Stimulated activated naive CD8-positive, alpha-beta T cell treated with anti-CD3 and anti-CD28 coated beads, Interleukin-15, amount 100 ng/mL, for 72 hours (primary cell): ENCODE results near the gene BCORL1.

Experiments
- ATAC-seq: fragments of 150-1000 bp; cut with Tn5 transposase; 2 replicates; pipeline ENCODE4 v1.10.0; 2021; ENCODE audit warnings: mild to moderate bottlenecking, moderate library complexity
- DNase-seq, 2 donors: peaks; one replicate each; pipeline ENCODE4 v3.0.0; 2021 to 2022
- H3K27ac Mint-ChIP-seq, 2 donors: one replicate each; pipeline ENCODE4 v1.8.0; 2022; ENCODE audit warnings: mild to moderate bottlenecking in 2 of 2, mixed read lengths in 2 of 2, moderate library complexity in 2 of 2
- H3K27me3 Mint-ChIP-seq: one replicate; pipeline ENCODE4 v1.8.0; 2022; ENCODE audit warnings: mixed read lengths
- H3K4me1 Mint-ChIP-seq: one replicate; pipeline ENCODE4 v1.8.0; 2022; ENCODE audit warnings: mild to moderate bottlenecking, mixed read lengths
- H3K4me3 Mint-ChIP-seq, 2 donors: one replicate each; pipeline ENCODE4 v1.8.0; 2022; ENCODE audit warnings: mild to moderate bottlenecking in 2 of 2, mixed read lengths in 2 of 2, moderate library complexity in 1 of 2
- H3K9me3 Mint-ChIP-seq, 2 donors: one replicate each; pipeline ENCODE4 v1.8.0; 2022; ENCODE audit warnings: mixed read lengths in 2 of 2

BCORL1 gene

DNA sequence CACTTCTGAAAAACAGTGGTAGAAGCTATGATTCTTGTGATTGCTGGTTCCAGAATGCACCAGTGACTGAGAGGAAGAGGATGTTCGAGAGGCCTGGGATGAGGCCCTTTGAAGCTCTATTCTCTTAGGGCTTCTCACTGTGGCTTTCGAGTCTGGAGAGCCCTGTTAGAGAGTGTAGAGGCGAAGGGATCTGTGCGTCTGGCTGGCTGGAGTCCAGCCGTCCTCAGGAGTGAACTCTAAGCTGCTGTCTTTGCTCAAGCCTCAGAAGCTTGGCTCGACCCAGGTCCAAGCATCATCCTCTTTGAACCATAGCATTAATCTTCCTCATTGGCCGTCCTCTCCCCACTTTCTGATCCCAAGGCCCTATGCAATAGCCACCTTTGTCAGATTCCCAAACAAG is 76.2 kb downstream of the BCORL1 start:
- no peak overlapping the region for H3K4me3 Mint-ChIP-seq
- ATAC-seq (no peak), DNase-seq (no peak)
- H3K27me3 Mint-ChIP-seq, result no peaks in the 10 kb centered on the region
- peaks cover 15% of the 10 kb centered on the region for H3K4me1 Mint-ChIP-seq
- no peaks in the 10 kb centered on the region for H3K9me3 Mint-ChIP-seq
- H3K27ac Mint-ChIP-seq, result no peak overlapping the region

GRCh38 chrX:130060122-130061069 is 78.0 kb downstream of the BCORL1 start:
- Mint-ChIP-seq H3K4me3 (peak overlapping the region; percentile 80 to 82), H3K27ac (peak overlapping the region; percentile 91 to 96), H3K4me1 (peaks cover 15% of the 10 kb centered on the region), H3K9me3 (no peaks in the 10 kb centered on the region), H3K27me3 (no peaks in the 10 kb centered on the region)
- DNase-seq (peak; percentile 84 to 87), ATAC-seq (peak; percentile 92)

GRCh38 chrX:130066975-130067615 is 84.7 kb downstream of the BCORL1 start:
- Mint-ChIP-seq H3K4me1 (no peaks in the 10 kb centered on the region), H3K27ac (peak overlapping the region in 1 of 2 donors; percentile 42), H3K4me3 (no peak overlapping the region), H3K9me3 (no peaks in the 10 kb centered on the region), H3K27me3 (no peaks in the 10 kb centered on the region)
- ATAC-seq, result no peak
- no peak for DNase-seq

GRCh38 chrX:130071611-130072344 is 89.3 kb downstream of the BCORL1 start:
- H3K4me1 Mint-ChIP-seq, result peaks cover 6% of the 10 kb centered on the region
- H3K9me3 Mint-ChIP-seq, result no peaks in the 10 kb centered on the region
- DNase-seq, result no peak
- ATAC-seq, result no peak
- no peak overlapping the region for H3K27ac Mint-ChIP-seq
- H3K4me3 Mint-ChIP-seq, result no peak overlapping the region
- no peaks in the 10 kb centered on the region for H3K27me3 Mint-ChIP-seq

- ATAC-seq (no peak), DNase-seq (no peak)
- no peak overlapping the region for H3K4me3 Mint-ChIP-seq
- H3K27me3 Mint-ChIP-seq, result no peaks in the 10 kb centered on the region
- peaks cover 6% of the 10 kb centered on the region for H3K4me1 Mint-ChIP-seq
- H3K27ac Mint-ChIP-seq, result peak overlapping the region in 1 of 2 donors; percentile 34
- no peaks in the 10 kb centered on the region for H3K9me3 Mint-ChIP-seq
These were observed 89.9 kb downstream of the BCORL1 start for GRCh38 chrX:130072345-130072740.

GRCh38 chrX:130075777-130076176 is 93.3 kb downstream of the BCORL1 start:
- ATAC-seq, result no peak
- H3K27ac Mint-ChIP-seq, result peak overlapping the region in 1 of 2 donors; percentile 85

DNA sequence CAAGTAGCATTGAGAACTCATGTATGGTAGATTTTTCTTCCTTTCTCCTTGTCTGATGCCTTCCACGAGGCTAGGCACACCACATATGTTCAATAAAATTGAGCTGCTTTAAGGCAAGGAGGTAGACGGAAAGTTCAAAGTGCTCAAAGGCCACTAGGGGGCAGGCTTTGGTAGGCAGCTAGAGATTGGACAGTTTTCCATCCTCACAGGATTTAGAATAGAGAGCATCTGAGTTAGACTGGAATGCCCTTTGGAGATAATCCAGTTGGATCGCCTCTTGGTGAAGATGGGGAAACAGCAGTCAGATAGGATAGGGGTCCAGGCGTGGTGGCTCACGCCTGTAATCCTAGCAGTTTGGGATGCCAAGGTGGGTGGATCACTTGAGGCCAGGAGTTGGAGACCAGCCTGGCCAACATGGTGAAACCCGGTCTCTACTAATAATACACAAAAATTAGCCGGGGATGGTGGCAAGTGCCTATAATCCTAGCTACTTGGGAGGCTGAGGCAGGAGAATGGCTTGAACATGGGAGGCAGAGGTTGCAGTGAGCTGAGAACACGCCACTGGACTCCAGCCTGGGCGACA is 97.5 kb downstream of the BCORL1 start:
- no peak overlapping the region for H3K4me3 Mint-ChIP-seq
- H3K4me1 Mint-ChIP-seq, result peaks cover 53% of the 10 kb centered on the region
- peak in 1 of 2 donors; percentile 45 for DNase-seq
- no peak for ATAC-seq
- no peak overlapping the region for H3K27ac Mint-ChIP-seq
- H3K27me3 Mint-ChIP-seq, result no peaks in the 10 kb centered on the region
- H3K9me3 Mint-ChIP-seq, result no peaks in the 10 kb centered on the region

More at GRCh38 chrX:130075777-130076176, 93.3 kb downstream of the BCORL1 start:
- Mint-ChIP-seq H3K9me3 (no peaks in the 10 kb centered on the region), H3K4me3 (no peak overlapping the region), H3K4me1 (peaks cover 14% of the 10 kb centered on the region), H3K27me3 (no peaks in the 10 kb centered on the region)
- no peak for DNase-seq

- Mint-ChIP-seq H3K4me1 (peaks cover 57% of the 10 kb centered on the region), H3K9me3 (no peaks in the 10 kb centered on the region), H3K27me3 (no peaks in the 10 kb centered on the region), H3K4me3 (no peak overlapping the region), H3K27ac (no peak overlapping the region)
- no peak for DNase-seq
- ATAC-seq, result no peak
These were observed 98.4 kb downstream of the BCORL1 start for GRCh38 chrX:130080791-130081367.

DNA sequence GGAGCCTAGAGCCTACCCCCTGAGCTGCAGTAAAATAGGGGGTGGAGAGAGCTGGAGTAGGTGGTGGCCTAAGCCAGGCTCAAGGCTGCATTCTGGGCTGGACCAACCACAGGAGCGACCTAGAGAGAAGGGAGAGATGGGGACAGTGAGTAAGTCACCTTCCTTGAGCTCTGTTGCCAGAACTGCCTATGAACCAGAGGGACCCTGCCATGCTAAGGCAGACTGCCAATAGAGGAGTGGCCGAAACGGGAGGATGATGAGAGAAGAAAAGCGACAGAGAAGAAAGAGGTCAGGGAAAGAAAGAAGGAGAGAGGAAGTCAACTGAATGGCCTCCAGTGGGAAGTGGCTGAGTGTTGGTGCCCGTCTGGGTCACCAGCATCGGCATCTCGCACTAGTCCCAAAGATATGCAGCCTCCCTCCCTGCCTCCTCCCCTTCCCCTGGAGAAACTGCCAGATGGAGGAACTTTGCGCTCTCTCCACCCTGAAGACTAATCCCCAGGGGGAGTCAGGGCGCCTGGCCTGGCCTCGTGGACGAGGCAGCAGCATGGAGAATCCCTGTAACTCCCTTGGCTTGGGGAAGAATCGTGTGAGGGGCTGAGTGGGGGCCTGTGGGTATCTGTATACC is 99.1 kb downstream of the BCORL1 start:
- peaks cover 63% of the 10 kb centered on the region for H3K4me1 Mint-ChIP-seq
- H3K27me3 Mint-ChIP-seq, result no peaks in the 10 kb centered on the region
- H3K4me3 Mint-ChIP-seq, result peak overlapping the region; percentile 9 to 79
- no peak for DNase-seq
- no peaks in the 10 kb centered on the region for H3K9me3 Mint-ChIP-seq
- no peak for ATAC-seq
- H3K27ac Mint-ChIP-seq, result peak overlapping the region in 1 of 2 donors; percentile 63

- Mint-ChIP-seq H3K27ac (peak overlapping the region in 1 of 2 donors; percentile 93), H3K4me3 (peak overlapping the region; percentile 71 to 79), H3K27me3 (no peaks in the 10 kb centered on the region), H3K4me1 (peaks cover 73% of the 10 kb centered on the region), H3K9me3 (no peaks in the 10 kb centered on the region)
- DNase-seq, result peak; percentile 76 to 88
- ATAC-seq, result peak; percentile 85
These were observed 100.0 kb downstream of the BCORL1 start for GRCh38 chrX:130082244-130083106.

GRCh38 chrX:130083107-130083490 is 100.7 kb downstream of the BCORL1 start:
- Mint-ChIP-seq H3K27me3 (no peaks in the 10 kb centered on the region), H3K27ac (no peak overlapping the region), H3K4me1 (peaks cover 79% of the 10 kb centered on the region), H3K9me3 (no peaks in the 10 kb centered on the region), H3K4me3 (peak overlapping the region; percentile 79 to 81)
- ATAC-seq (no peak), DNase-seq (no peak)

- Mint-ChIP-seq H3K4me1 (peaks cover 84% of the 10 kb centered on the region), H3K9me3 (no peaks in the 10 kb centered on the region), H3K4me3 (peak overlapping the region; percentile 79 to 83), H3K27me3 (no peaks in the 10 kb centered on the region), H3K27ac (peak overlapping the region in 1 of 2 donors; percentile 50)
- ATAC-seq (no peak), DNase-seq (no peak)
These were observed 101.4 kb downstream of the BCORL1 start for GRCh38 chrX:130083656-130084382.

DNA sequence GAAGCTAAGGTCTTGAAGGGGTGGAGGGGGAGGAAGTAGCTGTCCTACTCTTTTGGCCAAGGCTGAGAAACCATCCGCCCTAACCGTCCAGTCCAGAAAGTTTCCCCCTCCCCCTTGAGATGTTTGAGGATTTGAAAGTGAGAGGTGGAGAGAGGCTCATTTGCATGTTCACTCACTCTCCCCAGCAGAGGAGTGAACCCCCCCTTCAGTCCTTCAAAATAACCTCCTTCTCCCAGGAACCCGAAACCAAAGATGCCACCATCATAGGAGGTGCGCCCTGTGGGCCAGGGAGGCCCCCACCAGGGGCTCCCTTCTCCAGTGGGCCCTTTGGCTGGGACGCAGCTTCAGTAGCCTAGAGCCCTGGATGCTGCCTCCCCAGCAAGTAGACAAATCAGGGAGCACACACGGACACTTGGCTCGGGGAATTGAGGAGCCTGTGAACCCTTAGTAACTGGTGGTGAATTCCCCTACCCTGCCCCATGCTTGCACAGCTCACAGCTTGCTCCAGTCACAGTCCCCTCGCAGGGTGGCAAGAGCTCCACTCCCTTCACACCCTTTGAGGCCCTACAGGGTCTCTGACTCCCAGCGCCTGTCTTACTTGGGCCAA is 102.3 kb downstream of the BCORL1 start:
- peak overlapping the region; percentile 79 to 83 for H3K4me3 Mint-ChIP-seq
- peak in 1 of 2 donors; percentile 27 for DNase-seq
- H3K27me3 Mint-ChIP-seq, result no peaks in the 10 kb centered on the region
- peaks cover 88% of the 10 kb centered on the region for H3K4me1 Mint-ChIP-seq
- H3K27ac Mint-ChIP-seq, result peak overlapping the region; percentile 23 to 33
- peak; percentile 19 for ATAC-seq
- no peaks in the 10 kb centered on the region for H3K9me3 Mint-ChIP-seq
